T-helper 2 cell (primary cell): ENCODE results near the gene SRPK3.

Source experiments
- DNase-seq, 5 experiments: peaks; one replicate each; pipeline versions ENCODE4 v3.0.0 to v3.0.0-alpha.2; 2012 to 2022

SRPK3 gene

DNA sequence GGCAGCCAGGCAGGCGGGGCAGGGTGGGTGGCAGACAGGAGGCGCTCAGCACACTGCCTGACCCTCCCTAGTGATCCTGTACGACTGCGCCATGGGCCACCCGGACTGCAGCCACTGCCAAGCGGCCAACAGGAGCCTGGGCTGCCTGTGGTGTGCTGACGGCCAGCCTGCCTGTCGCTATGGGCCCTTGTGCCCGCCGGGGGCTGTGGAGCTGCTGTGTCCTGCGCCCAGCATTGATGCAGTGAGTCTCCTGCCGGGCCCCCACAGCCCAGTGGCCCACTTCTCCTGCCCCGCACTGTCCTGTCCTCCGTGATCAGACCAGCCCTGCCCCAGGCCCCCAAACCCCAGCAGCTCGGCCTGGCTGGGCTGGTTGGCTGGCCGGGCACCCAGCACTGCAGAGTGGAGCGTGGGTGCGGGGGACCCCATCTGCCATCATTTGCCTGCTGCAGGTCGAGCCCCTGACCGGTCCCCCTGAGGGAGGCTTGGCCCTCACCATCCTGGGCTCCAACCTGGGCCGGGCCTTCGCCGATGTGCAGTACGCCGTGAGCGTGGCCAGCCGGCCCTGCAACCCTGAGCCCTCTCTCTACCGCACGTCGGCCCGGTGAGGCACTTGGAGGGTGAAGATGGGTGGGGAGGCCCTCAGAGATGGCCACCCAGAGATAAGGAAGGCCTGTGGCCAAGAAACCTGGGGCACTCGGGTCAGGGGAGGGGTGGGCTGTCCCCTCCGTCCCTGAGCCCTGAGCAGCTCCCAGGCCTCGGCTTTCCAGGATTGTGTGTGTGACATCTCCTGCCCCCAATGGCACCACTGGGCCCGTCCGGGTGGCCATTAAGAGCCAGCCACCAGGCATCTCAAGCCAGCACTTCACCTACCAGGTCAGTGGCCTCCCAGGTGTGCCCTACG, 9.2 kb upstream of the SRPK3 start:
- no peak for DNase-seq

DNA sequence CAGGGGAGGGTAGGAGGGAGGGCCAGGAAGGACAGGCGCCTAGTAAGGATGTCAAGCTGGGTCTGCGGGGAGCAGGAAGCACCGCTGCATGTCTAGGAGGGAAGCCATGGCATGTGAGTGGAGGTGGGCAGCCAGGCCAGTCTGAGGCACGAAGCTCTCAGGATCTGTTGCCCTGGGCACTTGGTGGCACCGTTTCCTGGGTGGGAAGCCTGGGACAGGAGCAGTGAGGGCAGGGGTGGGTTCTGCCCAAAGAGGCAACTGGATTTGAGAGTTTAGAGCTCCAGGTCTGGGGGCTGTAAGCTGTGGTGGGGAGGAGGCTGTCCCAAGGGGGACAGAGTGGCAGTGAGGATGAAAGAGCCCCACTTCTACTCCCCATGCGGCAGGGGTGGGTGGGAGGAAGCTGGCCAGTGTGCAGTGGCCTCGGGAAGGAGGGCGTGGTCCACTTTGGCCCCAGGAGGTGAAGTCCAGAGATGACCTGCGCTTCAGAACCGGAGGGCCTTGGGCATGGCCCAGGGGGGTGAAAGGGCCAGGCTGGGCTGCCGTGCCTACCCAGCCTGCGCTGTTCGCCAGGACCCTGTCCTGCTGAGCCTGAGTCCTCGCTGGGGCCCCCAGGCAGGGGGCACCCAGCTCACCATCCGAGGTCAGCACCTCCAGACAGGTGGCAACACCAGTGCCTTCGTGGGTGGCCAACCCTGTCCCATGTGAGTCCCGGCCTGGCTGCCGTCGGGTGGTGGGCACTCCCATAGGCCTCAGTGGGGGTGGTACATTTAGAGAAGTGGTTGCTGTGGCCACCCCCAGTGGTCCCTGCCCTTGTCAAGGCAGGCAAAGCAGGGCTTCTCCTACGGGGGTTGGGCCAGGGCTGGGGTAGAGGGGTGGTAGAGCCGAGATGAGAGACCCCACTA, 8.3 kb upstream of the SRPK3 start:
- no peak for DNase-seq

DNA sequence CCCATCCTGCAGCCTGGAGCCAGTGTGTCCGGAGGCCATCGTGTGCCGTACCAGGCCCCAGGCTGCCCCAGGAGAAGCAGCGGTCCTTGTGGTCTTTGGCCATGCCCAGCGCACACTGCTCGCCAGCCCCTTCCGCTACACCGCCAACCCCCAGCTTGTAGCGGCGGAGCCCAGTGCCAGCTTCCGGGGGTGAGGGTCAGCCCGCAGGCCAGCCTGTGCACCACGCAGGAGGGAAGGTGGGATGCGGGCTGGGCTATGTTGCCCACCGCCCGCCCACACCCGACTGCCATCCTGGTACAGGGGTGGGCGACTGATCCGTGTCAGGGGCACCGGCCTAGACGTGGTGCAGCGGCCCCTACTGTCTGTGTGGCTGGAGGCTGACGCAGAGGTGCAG, 7.6 kb upstream of the SRPK3 start:
- DNase-seq = no peak

DNA sequence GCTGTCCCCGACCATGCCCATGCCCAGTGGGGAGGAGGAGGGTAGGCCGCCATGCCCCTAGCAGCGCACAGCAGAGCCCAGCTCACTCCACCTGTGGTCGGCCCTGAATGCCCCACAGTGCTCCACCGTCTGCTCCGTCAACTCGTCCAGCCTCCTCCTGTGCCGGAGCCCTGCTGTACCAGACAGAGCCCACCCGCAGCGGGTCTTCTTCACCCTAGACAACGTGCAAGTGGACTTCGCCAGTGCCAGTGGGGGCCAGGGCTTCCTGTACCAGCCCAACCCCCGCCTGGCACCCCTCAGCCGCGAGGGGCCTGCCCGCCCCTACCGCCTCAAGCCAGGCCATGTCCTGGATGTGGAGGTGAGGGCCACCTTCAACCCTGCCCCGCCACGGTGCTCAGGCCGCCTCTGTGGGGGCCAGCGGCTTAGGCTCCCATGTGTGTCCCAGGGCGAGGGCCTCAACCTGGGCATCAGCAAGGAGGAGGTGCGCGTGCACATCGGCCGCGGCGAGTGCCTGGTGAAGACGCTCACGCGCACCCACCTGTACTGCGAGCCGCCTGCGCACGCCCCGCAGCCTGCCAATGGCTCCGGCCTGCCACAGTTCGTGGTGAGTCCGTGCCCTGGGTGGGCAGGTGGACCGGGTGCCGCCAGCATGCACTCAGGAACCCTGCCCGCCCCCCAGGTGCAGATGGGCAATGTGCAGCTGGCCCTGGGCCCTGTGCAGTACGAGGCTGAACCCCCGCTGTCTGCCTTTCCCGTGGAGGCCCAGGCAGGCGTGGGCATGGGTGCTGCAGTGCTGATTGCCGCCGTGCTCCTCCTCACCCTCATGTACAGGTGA, 6.9 kb upstream of the SRPK3 start:
- no peak for DNase-seq

DNA sequence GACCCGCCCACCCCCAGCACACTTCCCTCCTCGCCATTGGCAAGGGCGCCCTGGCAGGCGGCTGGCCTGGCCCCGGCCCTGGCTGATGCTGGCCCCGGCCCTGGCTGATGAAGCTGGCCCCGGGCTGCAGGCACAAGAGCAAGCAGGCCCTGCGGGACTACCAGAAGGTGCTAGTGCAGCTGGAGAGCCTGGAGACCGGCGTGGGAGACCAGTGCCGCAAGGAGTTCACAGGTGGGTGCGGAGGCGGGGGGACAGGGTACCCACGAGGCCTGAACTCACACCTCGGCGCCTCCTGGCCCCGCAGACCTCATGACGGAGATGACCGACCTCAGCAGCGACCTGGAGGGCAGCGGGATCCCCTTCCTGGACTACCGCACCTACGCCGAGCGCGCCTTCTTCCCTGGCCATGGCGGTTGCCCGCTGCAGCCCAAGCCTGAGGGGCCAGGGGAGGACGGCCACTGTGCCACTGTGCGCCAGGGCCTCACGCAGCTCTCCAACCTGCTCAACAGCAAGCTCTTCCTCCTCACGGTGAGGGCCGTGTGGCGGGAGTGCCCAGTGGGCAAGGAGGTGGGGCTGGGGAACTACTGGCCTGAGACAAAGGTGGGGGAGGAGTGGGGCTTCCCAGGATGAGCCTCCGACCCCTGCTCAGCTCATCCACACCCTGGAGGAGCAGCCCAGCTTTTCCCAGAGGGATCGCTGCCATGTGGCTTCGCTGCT, 6.1 kb upstream of the SRPK3 start:
- no peak for DNase-seq

DNA sequence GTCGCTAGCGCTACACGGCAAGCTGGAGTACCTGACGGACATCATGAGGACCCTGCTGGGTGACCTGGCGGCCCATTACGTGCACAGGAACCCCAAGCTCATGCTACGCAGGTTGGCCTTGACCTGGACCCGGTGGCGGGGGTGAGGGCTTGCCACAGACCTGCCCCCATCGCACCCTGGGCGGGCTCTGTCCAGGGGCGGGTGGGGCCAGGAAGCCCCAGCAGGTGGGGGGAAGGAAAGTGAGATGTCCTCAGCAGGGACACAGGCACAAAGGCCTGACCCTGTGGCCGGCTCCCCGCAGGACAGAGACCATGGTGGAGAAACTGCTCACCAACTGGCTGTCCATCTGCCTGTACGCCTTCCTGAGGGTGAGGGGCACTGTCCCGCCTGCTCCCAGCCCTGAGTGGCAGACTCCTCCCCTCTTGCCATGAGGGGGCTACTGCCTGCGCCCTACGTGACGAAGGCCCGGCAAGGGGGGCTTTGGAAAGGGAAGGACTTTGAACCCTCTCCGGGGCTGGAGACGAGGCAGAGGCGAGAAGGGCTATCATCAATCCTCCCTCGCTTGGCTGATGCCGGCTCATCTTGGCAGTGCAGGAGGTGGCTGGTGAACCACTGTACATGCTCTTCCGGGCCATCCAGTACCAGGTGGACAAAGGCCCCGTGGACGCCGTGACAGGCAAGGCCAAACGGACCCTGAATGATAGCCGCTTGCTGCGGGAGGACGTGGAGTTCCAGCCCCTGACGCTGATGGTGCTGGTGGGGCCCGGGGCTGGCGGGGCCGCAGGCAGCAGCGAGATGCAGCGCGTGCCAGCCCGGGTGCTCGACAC, 5.3 kb upstream of the SRPK3 start:
- no peak for DNase-seq

DNA sequence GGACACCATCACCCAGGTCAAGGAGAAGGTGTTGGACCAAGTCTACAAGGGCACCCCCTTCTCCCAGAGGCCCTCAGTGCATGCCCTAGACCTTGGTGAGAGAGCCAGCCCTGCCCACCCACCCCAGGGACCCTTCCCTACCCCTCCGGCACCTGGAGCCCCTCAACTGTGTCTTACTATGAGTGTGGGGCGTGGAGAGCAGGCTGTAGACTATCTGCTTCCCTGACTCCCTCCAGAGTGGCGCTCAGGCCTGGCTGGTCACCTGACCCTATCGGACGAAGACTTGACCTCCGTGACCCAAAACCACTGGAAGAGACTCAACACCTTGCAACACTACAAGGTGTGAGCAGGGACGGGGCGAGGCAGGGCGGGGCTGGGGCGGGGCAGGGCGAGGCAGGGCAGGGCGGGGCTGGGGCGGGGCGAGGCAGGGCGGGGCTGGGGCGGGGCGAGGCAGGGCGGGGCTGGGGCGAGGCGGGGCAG, 4.7 kb upstream of the SRPK3 start:
- no peak for DNase-seq

DNA sequence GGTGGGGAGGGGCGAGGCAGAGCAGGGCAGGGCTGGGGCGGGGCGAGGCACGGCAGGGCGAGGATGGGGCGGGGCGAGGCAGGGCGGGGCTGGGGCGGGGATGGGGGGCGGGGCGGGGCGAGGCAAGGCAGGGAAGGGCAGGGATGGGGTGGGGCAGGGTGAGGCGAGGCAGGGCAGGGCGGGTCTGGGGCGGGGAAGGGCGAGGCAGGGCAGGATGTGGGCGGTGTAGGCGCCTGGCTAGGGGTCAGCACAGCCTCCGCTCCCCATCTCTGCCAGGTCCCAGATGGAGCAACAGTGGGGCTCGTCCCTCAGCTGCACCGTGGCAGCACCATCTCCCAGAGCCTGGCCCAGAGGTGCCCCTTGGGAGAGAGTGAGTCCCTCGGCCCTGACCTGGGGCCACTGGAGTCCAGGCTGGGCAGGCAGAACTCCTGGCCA, 4.2 kb upstream of the SRPK3 start:
- DNase-seq = no peak

DNA sequence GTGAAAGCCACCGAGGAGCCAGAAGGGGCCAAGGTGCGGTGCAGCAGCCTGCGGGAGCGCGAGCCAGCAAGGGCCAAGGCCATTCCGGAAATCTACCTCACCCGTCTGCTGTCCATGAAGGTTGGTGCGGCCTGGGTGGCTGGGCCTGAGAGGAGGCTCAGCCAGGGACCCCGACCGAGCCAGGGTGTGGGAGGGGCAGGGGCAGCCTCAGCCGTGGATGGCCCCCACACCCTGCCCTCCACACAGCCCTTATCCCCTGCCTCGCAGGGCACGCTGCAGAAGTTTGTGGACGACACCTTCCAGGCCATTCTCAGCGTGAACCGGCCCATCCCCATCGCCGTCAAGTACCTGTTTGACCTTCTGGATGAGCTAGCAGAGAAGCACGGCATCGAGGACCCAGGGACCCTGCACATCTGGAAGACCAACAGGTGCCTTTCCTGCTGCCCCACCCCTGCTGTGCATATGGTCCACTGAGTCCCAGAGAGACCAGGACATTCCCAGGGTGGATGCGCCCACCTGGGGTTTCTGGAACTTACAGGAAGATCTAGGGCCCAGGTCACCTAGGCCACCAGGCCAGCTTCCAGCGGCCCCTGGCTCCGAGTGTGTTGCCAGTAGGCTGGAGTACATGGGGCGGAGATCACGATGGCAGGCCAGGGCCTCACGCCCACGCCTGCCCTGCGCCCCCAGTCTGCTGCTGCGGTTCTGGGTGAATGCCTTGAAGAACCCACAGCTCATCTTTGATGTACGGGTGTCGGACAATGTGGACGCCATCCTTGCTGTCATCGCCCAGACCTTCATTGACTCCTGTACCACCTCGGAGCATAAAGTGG, 3.4 kb upstream of the SRPK3 start:
- no peak for DNase-seq

DNA sequence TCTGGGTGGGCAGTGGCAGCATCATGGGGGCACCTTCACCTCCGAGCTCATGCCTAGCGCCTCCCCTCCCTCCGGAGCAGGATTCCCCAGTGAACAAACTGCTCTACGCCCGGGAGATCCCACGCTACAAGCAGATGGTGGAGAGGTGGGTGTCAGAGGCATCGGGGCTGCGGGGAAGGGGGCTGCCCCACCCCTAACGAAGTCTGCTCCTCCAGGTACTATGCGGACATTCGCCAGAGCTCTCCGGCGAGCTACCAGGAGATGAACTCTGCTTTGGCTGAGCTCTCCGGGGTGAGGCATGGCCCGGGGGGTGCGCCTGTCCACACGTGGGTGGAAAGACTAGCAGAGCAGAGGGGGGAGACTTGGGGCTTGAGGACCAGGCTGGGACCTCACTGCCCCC, 2.7 kb upstream of the SRPK3 start:
- DNase-seq = no peak

DNA sequence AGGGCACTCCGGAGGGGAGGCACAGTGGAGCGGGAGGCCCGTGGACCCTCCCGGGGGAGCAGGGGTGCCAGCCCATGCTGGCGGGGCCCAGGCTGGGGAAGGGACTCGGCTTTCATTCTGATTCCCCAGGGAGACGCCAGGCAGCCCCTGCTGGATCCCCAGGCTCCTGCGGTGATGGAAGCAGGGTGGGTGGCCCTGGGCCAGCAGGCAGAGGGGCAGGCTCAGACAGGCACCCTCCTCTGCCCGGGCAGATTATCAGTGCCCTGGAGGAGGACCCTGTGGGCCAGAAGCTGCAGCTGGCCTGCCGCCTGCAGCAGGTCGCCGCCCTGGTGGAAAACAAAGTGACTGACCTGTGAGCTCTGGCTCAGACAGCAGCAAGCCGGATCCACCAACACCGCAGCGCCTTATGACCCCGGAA, 2.1 kb upstream of the SRPK3 start:
- DNase-seq = no peak

DNA sequence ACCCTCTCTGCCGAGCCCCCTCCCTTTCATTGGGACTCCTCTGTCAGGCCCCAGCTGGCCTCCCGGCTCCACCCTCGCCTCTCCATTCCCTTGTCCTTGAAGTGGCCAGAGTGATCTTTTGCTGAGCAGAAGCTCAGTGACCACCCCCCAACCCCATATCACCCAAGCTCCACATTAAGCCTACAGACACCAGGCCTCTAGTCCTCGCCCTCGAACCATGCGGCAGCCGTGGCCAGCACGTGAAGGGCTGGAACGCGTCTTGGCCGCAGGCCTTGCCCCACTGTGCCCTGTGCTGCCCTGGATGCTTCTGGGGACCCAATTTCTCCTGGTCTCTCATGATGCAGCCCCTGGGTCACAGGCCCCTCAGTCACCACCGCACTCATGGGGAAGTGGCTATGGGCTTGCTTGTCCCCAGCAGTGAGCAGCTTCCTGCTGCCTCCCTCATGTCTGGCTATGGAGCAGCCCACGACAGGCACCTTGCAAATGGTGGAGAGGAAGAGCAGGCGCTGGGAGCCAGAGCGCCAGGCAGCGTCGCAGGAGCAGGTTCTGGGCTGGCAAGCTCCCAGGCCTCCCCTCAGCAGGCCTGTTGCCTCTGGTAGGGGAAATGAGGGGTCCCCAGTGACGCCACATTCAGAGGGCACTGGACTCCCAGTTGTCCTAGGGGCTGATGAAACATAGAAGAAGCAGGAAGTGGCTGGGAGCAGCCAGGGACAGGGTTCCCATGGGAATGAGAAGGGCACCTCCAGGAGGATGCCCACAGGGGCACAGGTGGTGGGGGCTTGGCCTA, 757 bp upstream of the SRPK3 start:
- no peak for DNase-seq

DNA sequence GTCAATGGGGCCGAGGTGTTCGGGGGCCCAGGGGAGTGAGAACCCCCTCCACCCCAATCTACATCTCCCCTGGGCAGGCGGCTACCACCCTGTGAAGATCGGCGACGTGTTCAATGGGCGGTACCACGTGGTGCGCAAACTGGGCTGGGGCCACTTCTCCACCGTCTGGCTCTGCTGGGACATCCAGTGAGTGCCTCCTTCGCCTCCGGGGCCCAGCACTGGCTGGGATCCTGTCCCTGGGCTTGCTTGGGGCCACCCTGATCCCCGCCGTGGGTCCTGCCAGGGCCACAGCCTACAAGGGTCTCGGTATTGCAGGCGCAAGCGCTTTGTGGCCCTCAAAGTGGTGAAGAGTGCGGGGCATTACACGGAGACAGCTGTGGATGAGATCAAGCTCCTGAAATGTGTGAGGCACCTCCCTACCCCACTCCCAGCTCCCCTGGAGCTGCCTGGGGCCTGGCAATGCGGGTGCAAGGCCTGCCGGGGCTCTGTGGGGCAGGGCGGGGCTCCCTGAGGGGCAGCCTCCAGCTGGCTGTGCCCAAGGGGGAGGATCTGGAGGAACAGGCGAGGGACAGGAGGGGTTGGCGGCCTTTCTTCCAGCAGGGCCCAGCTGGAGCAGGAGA, 697 bp downstream of the SRPK3 start:
- no peak for DNase-seq

DNA sequence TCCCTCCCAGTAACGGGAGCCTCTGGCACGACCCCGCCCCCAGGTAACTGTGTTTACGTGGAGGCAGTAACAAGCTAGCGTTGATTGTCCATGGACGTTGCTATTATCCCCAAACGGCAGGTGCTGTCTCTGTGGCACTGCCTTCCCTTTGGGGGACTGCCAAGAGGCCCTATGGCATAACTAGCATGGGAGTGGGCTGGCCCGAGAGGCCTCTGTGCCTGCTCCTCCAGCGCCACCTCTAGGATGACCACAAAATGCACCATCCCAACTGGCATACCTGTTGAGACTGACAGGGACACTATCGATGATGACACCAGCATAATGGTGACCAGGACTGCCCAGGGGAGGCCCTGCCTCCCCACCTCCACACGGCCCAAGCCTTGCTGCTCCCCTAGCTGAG, 1.5 kb downstream of the SRPK3 start:
- no peak for DNase-seq

DNA sequence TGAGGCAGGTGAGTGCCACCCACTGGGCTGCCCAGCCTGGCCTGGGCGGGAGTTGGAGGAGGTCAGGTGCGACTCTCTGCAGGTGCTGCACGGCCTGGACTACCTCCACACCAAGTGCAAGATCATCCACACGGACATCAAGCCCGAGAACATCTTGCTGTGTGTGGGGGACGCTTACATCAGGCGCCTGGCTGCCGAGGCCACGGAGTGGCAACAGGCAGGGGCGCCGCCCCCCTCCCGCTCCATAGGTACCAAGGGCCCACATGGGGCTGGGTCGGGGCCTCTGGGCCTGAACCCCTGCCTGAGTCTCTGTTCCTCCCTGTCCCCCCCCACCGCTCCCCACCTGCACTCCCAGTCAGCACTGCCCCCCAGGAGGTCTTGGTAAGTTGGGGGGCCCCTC, 2.0 kb downstream of the SRPK3 start:
- DNase-seq = no peak

DNA sequence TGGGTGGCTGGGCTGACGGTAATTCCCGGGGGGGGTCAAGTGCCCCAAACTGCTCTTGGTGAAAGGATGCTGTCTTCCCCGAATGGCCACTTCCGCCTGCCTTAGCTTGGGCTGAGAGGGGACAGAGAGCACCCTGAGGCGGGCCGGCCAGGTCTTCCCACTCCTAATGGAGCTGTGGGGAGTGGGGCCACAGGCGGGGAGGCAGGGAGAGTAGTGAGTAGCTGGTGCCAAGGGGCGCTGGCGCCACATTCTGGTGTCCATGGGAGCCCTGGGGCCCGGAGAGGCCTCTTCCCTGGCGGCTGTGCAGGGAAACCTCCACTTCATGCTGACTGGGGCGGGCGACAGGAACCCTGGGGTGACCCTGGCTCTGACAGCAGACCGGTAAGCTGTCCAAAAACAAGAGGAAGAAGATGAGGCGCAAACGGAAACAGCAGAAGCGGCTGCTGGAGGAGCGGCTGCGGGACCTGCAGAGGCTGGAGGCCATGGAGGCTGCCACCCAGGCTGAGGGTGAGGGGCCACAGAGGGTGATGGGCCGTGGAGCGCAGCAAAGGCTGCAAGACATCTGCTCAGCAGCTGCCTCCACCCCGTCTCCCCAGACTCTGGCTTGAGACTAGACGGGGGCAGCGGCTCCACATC, 2.7 kb downstream of the SRPK3 start:
- no peak for DNase-seq

DNA sequence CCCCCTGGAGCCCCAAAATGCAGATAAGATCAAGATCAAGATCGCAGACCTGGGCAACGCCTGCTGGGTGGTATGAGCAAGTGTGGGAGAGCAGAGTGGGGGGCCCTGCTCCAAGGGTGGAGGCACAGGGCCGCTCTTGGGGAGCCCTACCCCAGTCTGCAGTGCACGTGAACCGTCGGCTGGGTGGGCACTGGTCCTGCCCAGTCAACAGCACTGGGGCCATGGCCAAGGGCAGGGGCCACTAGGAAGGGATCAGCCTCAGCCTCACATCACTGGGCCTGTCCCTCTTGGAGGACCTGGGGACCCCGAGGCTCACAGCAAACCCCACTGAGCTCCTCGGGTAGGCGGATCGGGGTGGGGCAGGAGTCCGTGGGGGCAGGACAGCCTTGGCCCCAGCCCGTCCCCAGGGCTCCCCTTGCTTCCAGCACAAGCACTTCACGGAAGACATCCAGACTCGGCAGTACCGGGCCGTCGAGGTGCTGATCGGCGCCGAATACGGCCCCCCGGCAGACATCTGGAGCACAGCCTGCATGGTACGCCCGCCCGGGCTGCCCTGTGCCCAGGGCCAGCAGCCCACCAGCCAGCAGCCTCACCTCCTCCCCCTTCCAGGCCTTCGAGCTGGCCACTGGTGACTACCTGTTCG, 3.6 kb downstream of the SRPK3 start:
- no peak for DNase-seq

DNA sequence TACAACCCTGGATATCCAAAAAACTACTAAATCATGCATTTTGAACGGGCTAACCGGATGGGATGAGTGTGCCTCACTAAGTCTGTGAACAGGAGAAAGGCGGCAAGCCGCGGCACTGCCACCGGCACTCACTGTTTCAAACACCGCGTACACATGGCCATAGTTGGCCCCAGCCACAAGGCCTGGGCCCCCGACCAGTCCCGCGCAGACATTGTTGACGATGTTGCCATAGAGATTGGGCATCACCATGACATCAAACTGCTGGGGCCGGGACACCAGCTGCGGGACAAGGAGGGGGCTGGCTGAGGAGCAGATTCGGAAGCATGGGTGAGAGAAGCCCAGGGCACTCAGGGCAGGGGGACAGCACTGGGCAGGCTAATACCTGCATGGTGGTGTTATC, 5.8 kb downstream of the SRPK3 start:
- no peak for DNase-seq
